Hepatocyte (in vitro differentiated cells): ENCODE data around the gene SLC9B2. TPM values are rescaled to one million over a fixed set of nuclear protein-coding genes. Genes with fewer than 3 reads are reported as not detected.
A peak's percentile ranks its signal among the peaks of the same experiment; 100 is the strongest.

Experiments
- DNase-seq: peaks from one replicate; pipeline ENCODE4 v3.0.0-alpha.2; 2016; ENCODE audit warnings: low spot score
- H2AFZ ChIP-seq: fragments of 200-600 bp; sonication (generic); 2 replicates; pipeline ENCODE4 v1.6.0; 2016; ENCODE audit warnings: antibody characterized with exemption, mild to moderate bottlenecking
- H3K27ac ChIP-seq: fragments of 200-600 bp; sonication (generic); 2 replicates; pipeline ENCODE4 v1.5.1; 2016; ENCODE audit warnings: mild to moderate bottlenecking
- H3K27me3 ChIP-seq: fragments of 200-600 bp; sonication (generic); 2 replicates; pipeline ENCODE4 v1.6.1; 2016
- H3K36me3 ChIP-seq: fragments of 200-600 bp; sonication (generic); replicated peaks from 2 replicates; pipeline ENCODE4 v1.5.1; 2016; ENCODE audit warnings: low read depth; ENCODE audit not compliant: insufficient read depth
- H3K4me1 ChIP-seq: fragments of 200-600 bp; sonication (generic); 2 replicates; pipeline ENCODE4 v1.5.1; 2016; ENCODE audit warnings: mild to moderate bottlenecking, moderate library complexity; ENCODE audit not compliant: insufficient read depth
- H3K4me2 ChIP-seq: fragments of 200-600 bp; sonication (generic); 2 replicates; pipeline ENCODE4 v1.6.0; 2016
- H3K4me3 ChIP-seq: fragments of 200-600 bp; sonication (generic); 2 replicates; pipeline ENCODE4 v1.5.1; 2016; ENCODE audit warnings: mild to moderate bottlenecking
- H3K79me2 ChIP-seq: fragments of 200-600 bp; sonication (generic); 2 replicates; pipeline ENCODE4 v1.6.0; 2017; ENCODE audit warnings: mild to moderate bottlenecking
- H3K9me2 ChIP-seq: fragments of 200-600 bp; sonication (generic); replicated peaks from 2 replicates; pipeline ENCODE4 v1.6.0; 2017; ENCODE audit warnings: mild to moderate bottlenecking; ENCODE audit not compliant: insufficient read depth
- H3K9me3 ChIP-seq: fragments of 200-600 bp; sonication (generic); 2 replicates; pipeline ENCODE4 v1.5.1; 2016; ENCODE audit warnings: low read depth, mild to moderate bottlenecking
- H4K20me1 ChIP-seq: fragments of 200-600 bp; sonication (generic); 2 replicates; pipeline ENCODE4 v1.6.0; 2016; ENCODE audit warnings: mild to moderate bottlenecking; ENCODE audit not compliant: insufficient read depth, poor library complexity, severe bottlenecking
- EZH2 ChIP-seq: fragments of 200-600 bp; sonication (generic); IDR thresholded peaks from 2 replicates; pipeline ENCODE4 v1.6.1; 2016; ENCODE audit warnings: antibody characterized with exemption, mild to moderate bottlenecking, borderline replicate concordance
- EZH2phosphoT487 ChIP-seq: fragments of 200-600 bp; sonication (generic); IDR thresholded peaks from one replicate; pipeline ENCODE4 v1.6.1; 2018; ENCODE audit warnings: antibody characterized with exemption, mild to moderate bottlenecking, low read depth, moderate library complexity; ENCODE audit not compliant: unreplicated experiment, severe bottlenecking
- WGBS: methylation state at CpG from one replicate; pipeline ENCODE4 v1.1.6; 2016; ENCODE audit warnings: low lambda C conversion rate; ENCODE audit errors: missing lambda C conversion rate; 5-methylcytosine and 5-hydroxymethylcytosine counted together
- polyA plus RNA-seq: library from polyadenylated mRNA; unstranded; fragments of >200 nt; fragmentation: Nextera tagmentation; extraction: Ambion mirVana; gene quantifications from 2 replicates; pipeline ENCODE4 v1.2.1, GENCODE V29; 2016
- total RNA-seq: library from RNA; depleted of rRNA; stranded (reverse); fragments of >200 nt; gene quantifications from 2 replicates; pipeline ENCODE4 v1.2.3, GENCODE V29; 2014
- TF ChIP-seq, protein P1 (sequence below): fragments of 200-600 bp; sonication (generic); IDR thresholded peaks from 2 replicates; pipeline ENCODE4 v1.5.1; 2016; ENCODE audit warnings: antibody characterized with exemption, mild to moderate bottlenecking; ENCODE audit not compliant: poor library complexity

The SLC9B2 gene
- total and polyA plus RNA-seq, 2 experiments from 2014 or later = 13.8 to 20.5 TPM

DNA sequence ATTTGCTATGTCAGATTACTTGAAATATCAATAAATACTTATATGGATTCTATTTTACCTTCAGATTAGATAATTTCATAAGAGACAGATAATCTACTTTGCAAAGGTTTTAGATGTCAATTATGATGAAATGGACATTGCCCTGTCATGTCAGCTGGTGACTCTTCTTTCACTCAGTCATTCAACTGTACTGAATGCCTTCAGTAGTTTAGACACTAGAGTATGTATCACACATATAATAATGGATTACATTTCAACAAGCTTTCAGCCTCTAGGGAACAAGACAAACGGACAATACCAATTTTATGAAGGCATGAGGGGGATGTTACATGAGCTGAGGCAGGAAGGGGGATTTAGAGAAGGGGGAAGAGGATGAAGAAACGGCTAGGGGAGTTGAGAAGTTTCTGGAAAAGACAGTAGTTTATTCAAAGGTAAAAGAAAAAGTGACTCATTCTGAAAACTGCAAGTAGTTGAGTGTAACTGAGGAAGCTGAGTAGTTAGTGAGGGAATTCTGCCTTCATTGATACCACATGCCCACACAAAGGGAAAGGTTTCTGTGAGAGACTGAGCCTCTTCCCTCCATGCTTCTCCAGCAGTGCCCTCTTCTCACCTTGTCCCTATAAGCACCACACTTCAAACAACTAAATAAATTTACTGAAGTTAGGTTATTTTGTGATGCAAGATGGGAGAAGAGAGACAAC lies 25.7 kb downstream of the SLC9B2 start:
- no peaks in the 10 kb centered on the region for H3K36me3 ChIP-seq
- no peak for DNase-seq
- H3K9me3 ChIP-seq = no peaks in the 10 kb centered on the region
- H4K20me1 ChIP-seq = no peaks in the 10 kb centered on the region
- TF ChIP-seq, protein P1, sequence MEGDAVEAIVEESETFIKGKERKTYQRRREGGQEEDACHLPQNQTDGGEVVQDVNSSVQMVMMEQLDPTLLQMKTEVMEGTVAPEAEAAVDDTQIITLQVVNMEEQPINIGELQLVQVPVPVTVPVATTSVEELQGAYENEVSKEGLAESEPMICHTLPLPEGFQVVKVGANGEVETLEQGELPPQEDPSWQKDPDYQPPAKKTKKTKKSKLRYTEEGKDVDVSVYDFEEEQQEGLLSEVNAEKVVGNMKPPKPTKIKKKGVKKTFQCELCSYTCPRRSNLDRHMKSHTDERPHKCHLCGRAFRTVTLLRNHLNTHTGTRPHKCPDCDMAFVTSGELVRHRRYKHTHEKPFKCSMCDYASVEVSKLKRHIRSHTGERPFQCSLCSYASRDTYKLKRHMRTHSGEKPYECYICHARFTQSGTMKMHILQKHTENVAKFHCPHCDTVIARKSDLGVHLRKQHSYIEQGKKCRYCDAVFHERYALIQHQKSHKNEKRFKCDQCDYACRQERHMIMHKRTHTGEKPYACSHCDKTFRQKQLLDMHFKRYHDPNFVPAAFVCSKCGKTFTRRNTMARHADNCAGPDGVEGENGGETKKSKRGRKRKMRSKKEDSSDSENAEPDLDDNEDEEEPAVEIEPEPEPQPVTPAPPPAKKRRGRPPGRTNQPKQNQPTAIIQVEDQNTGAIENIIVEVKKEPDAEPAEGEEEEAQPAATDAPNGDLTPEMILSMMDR = no peak
- TF ChIP-seq EZH2 (no peak), EZH2phosphoT487 (no peak)
- no peaks in the 10 kb centered on the region for H3K27me3 ChIP-seq
- H3K4me3 ChIP-seq = no peak overlapping the region
- no peak overlapping the region for H3K27ac ChIP-seq
- H2AFZ ChIP-seq = no peak overlapping the region
- H3K79me2 ChIP-seq = no peaks in the 10 kb centered on the region
- H3K9me2 ChIP-seq = no peaks in the 10 kb centered on the region
- no peaks in the 10 kb centered on the region for H3K4me1 ChIP-seq
- WGBS = 61% methylated on average over 2 of the region's 2 CpGs
- H3K4me2 ChIP-seq = no peak overlapping the region

DNA sequence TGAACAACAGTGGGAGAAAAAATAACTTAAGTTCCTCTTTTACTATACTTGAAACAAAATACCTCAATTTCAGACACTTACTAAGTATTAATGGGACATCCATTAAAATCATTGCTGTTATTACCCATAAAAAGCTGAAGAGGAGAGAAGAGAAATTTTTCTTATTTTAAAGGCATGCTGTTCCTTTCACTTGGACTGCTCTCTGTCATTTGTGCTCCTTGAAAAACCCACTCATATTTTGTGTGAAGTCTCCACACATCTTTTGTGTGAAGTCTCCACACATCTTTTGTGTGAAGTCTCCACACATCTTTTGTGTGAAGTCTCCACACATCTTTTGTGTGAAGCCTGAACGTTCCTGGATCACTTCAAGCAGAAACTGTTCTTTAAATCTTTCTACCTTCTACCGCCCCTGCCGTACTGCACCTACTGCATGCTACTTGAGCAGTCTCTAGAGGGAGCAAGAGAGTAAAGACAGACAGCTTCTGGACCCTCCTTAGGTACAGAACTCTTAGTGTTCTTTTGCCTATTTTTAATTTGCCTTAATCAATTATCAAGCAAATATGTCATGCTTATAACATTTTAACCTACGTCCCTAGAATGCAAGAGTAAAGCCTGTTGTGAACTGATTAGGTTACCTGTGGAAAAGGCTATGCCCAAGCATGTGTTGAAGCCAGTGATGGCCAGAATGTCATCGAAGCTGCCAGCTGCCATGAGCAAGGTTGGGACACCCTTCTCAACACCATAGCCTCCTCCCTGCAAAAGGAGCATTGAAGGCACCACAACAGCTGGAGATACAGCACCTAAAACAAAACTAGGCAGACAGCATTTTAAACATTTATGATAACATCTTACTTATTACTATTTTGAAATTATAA lies 29.9 kb downstream of the SLC9B2 start:
- TF ChIP-seq, protein P1 = peak; percentile 65
- TF ChIP-seq EZH2 = no peak
- Histone ChIP-seq H2AFZ (no peak overlapping the region), H3K27ac (no peak overlapping the region), H3K79me2 (no peaks in the 10 kb centered on the region), H4K20me1 (no peaks in the 10 kb centered on the region), H3K9me3 (no peaks in the 10 kb centered on the region), H3K36me3 (no peaks in the 10 kb centered on the region), H3K27me3 (no peaks in the 10 kb centered on the region), H3K4me2 (no peak overlapping the region), H3K4me1 (no peaks in the 10 kb centered on the region), H3K4me3 (no peak overlapping the region), H3K9me2 (no peaks in the 10 kb centered on the region)
- WGBS = 42% methylated on average over 5 of the region's 5 CpGs
- DNase-seq = peak; percentile 62

DNA sequence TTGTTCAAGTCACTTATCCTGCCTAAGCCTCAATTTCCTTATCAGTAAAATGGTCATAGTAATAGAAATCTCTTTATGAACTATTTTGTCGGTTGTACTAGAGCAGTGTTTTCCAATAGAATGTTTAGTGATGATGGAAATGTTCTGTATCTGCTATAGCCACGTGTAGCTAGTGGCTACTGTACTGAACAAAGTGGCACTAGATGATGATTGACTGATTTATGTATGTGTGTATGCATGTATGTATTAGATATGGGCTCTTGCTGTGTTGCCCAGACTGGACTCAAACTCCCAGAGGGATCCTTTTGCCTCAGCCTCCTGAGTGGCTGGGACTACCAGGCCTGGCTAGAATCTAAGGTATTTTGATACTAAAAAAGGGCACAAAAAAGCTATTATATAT lies 32.4 kb downstream of the SLC9B2 start:
- Histone ChIP-seq H4K20me1 (no peaks in the 10 kb centered on the region), H3K79me2 (no peaks in the 10 kb centered on the region), H3K27me3 (no peaks in the 10 kb centered on the region), H3K4me1 (no peaks in the 10 kb centered on the region), H3K36me3 (no peaks in the 10 kb centered on the region), H3K9me2 (no peaks in the 10 kb centered on the region), H3K4me2 (no peak overlapping the region), H3K9me3 (no peaks in the 10 kb centered on the region), H2AFZ (no peak overlapping the region), H3K4me3 (no peak overlapping the region), H3K27ac (no peak overlapping the region)
- no peak for TF ChIP-seq EZH2
- no peak for TF ChIP-seq EZH2phosphoT487
- TF ChIP-seq, protein P1 = no peak
- no peak for DNase-seq
- 91% methylated on average over 2 of the region's 2 CpGs for WGBS
